Skeletal muscle satellite cell (primary cell): ENCODE data around the gene ZDHHC7.

Experiments used
- H3K27me3 ChIP-seq: 2 replicates; pipeline ENCODE4 v1.7.0; 2013; ENCODE audit warnings: low read length; ENCODE audit not compliant: control insufficient read depth, insufficient read depth
- H3K36me3 ChIP-seq: 2 replicates; pipeline ENCODE4 v1.7.0; 2013; ENCODE audit warnings: mild to moderate bottlenecking, control low read depth, low read length; ENCODE audit not compliant: insufficient read depth
- H3K4me1 ChIP-seq: 2 replicates; pipeline ENCODE4 v1.7.0; 2013; ENCODE audit warnings: low read length; ENCODE audit not compliant: control insufficient read depth, insufficient read depth
- H3K4me2 ChIP-seq: 2 replicates; pipeline ENCODE4 v1.7.0; 2013; ENCODE audit warnings: mild to moderate bottlenecking, low read length
- H3K4me3 ChIP-seq: 2 replicates; pipeline ENCODE4 v1.7.0; 2013; ENCODE audit warnings: low read length
- H3K9ac ChIP-seq: 2 replicates; pipeline ENCODE4 v1.7.0; 2013; ENCODE audit warnings: mild to moderate bottlenecking, low read depth, low read length, moderate library complexity
- H3K9me3 ChIP-seq: replicated peaks from 2 replicates; pipeline ENCODE4 v1.7.0; 2013; ENCODE audit warnings: mild to moderate bottlenecking, control low read depth, low read length

Gene ZDHHC7

GRCh38 chr16:84970447-84971127 lies 40.7 kb downstream of the ZDHHC7 start:
- H3K36me3 ChIP-seq = peaks cover 21% of the 10 kb centered on the region

GRCh38 chr16:84967828-84968227 lies 43.5 kb downstream of the ZDHHC7 start:
- H3K4me1 ChIP-seq = peaks cover 13% of the 10 kb centered on the region
- peaks cover 3% of the 10 kb centered on the region for H3K9me3 ChIP-seq
- H3K36me3 ChIP-seq = no peaks in the 10 kb centered on the region
- no peak overlapping the region for H3K9ac ChIP-seq
- peaks cover 12% of the 10 kb centered on the region for H3K27me3 ChIP-seq
- H3K4me3 ChIP-seq = no peak overlapping the region
- no peak overlapping the region for H3K4me2 ChIP-seq

More at GRCh38 chr16:84970447-84971127, 40.7 kb downstream of the ZDHHC7 start:
- Histone ChIP-seq H3K9ac (no peak overlapping the region), H3K4me1 (peaks cover 12% of the 10 kb centered on the region), H3K4me2 (no peak overlapping the region), H3K4me3 (no peak overlapping the region), H3K27me3 (no peaks in the 10 kb centered on the region), H3K9me3 (peaks cover 3% of the 10 kb centered on the region)

DNA sequence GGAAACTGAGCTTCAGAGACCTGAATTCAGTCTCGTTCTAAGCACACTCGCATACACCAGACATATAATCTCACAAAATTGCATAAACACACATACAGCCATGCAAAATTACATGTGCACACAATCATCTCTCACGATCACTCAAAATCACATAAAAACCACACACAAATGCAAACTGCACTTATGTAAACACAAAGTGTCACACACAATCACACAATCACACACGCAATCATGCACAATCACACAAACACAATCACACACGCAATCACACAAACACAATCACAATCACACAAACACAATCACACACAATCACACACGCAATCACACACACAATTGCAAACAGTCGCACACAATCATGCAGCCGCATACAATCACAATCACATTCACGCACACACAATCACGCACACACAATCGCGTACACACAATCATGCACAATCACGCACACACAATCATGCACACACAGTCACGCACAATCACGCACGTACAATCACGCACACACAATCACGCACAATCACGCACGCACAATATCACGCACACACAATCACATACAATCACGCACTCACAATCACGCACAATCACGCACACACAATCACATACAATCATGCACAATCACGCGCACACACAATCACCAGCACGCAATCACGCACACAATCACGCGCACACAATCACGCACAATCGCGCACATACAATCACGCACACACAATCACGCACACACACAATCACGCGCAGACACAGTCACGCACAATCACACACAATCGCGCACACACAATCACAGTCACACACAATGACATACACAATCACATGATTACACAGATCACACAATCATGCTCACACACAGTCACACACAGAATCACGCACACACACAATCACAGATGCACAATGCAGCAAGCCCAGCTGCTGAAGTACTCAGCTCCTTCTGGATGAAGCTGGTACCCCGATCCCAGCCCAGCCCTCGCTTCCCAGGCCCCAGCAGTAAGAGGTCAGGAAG lies 45.6 kb downstream of the ZDHHC7 start:
- Histone ChIP-seq H3K9ac (no peak overlapping the region), H3K27me3 (peaks cover 21% of the 10 kb centered on the region), H3K9me3 (peaks cover 3% of the 10 kb centered on the region)

GRCh38 chr16:84964386-84965128 lies 46.8 kb downstream of the ZDHHC7 start:
- H3K27me3 ChIP-seq = peaks cover 27% of the 10 kb centered on the region
- H3K9me3 ChIP-seq = peaks cover 3% of the 10 kb centered on the region
- no peak overlapping the region for H3K9ac ChIP-seq
- H3K4me3 ChIP-seq = no peak overlapping the region
- no peaks in the 10 kb centered on the region for H3K36me3 ChIP-seq
- H3K4me2 ChIP-seq = no peak overlapping the region
- H3K4me1 ChIP-seq = peaks cover 5% of the 10 kb centered on the region

More for the DNA sequence above, 45.6 kb downstream of the ZDHHC7 start:
- no peaks in the 10 kb centered on the region for H3K36me3 ChIP-seq
- no peak overlapping the region for H3K4me3 ChIP-seq
- peaks cover 5% of the 10 kb centered on the region for H3K4me1 ChIP-seq
- H3K4me2 ChIP-seq = no peak overlapping the region

- Histone ChIP-seq H3K4me3 (no peak overlapping the region), H3K4me1 (peaks cover 5% of the 10 kb centered on the region), H3K9ac (peak overlapping the region; percentile 11), H3K27me3 (peaks cover 27% of the 10 kb centered on the region), H3K36me3 (no peaks in the 10 kb centered on the region), H3K9me3 (peaks cover 3% of the 10 kb centered on the region), H3K4me2 (peak overlapping the region; percentile 55)
Observed at GRCh38 chr16:84963066-84963465, 48.3 kb downstream of the ZDHHC7 start.

DNA sequence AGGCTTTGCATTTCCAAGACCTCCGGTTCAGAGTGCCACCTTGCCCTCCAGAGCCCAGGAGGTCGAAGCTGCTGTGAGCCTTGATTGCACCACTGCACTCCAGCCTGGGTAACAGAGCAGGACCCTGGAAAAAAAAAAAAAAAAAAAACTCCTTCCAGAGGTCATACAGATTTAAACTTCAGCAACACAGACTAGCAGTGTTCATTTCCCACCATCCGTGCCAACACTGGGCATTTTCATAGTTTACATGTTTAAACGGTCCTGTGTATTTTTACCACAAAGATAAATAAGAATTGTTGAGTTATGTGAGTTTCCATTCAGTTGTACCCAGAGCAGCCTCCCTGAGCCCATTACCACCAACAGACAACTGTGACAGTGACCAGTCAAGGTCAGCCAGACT lies 50.4 kb downstream of the ZDHHC7 start:
- peaks cover 27% of the 10 kb centered on the region for H3K27me3 ChIP-seq
- peaks cover 5% of the 10 kb centered on the region for H3K4me1 ChIP-seq
- H3K9me3 ChIP-seq = peaks cover 3% of the 10 kb centered on the region
- no peak overlapping the region for H3K4me3 ChIP-seq
- H3K4me2 ChIP-seq = no peak overlapping the region
- no peak overlapping the region for H3K9ac ChIP-seq
- H3K36me3 ChIP-seq = no peaks in the 10 kb centered on the region

GRCh38 chr16:84959784-84960417 lies 51.4 kb downstream of the ZDHHC7 start:
- Histone ChIP-seq H3K4me1 (peaks cover 5% of the 10 kb centered on the region), H3K4me3 (no peak overlapping the region), H3K36me3 (no peaks in the 10 kb centered on the region), H3K4me2 (no peak overlapping the region), H3K9ac (no peak overlapping the region), H3K9me3 (no peaks in the 10 kb centered on the region), H3K27me3 (peaks cover 27% of the 10 kb centered on the region)

DNA sequence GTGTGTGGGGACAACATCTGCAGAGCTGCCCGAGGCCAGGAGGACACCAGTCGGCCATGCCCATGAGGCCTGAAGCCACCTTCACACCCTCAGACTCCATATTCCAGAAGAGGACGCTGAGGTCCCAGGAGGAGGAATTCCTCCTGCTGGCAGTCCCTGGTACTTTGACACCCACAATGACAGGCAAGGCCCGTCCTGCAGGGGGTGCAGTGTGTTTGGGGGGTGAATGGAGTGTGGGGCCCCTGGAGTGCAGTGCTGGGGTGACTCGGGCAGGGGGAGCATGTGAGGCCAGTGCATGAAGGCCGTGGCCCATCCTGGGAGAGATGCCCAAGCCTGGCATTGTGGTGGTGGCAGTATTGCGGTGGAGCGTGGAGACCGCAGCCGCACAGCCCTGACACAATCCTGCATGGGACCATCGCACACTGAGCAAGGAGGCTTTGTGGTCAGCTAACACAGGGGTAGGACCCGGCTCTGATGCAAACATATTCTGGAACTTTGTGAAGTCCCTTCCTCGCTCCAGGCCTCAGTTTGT lies 52.2 kb downstream of the ZDHHC7 start:
- H3K36me3 ChIP-seq = no peaks in the 10 kb centered on the region
- H3K27me3 ChIP-seq = peaks cover 27% of the 10 kb centered on the region
- peaks cover 5% of the 10 kb centered on the region for H3K4me1 ChIP-seq
- H3K4me2 ChIP-seq = no peak overlapping the region
- H3K9me3 ChIP-seq = no peaks in the 10 kb centered on the region
- H3K4me3 ChIP-seq = no peak overlapping the region
- H3K9ac ChIP-seq = no peak overlapping the region

- no peaks in the 10 kb centered on the region for H3K9me3 ChIP-seq
Observed at GRCh38 chr16:84957792-84958191, 53.5 kb downstream of the ZDHHC7 start.

DNA sequence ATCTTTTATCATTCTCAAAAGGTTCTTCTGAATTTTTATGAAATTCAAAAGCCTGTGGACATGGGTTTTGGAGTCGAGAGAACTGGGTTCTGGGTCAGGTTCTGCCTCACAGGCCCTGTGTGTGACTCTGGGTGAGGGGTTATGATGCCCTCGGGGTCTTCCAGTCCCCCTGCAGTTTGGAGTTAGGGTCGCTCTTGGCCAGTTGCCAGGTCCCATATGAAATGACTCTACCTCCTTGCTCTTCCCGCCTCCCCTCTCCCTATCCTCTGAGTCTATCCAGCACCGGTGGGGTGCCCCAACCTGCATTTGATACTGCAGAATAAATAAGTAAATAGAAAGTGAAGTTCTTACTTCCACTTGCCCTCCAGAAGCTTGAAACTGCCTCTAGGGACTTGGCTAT lies 54.1 kb downstream of the ZDHHC7 start:
- Histone ChIP-seq H3K4me3 (no peak overlapping the region), H3K36me3 (no peaks in the 10 kb centered on the region), H3K27me3 (peaks cover 13% of the 10 kb centered on the region), H3K4me1 (peaks cover 3% of the 10 kb centered on the region), H3K9ac (no peak overlapping the region), H3K4me2 (no peak overlapping the region), H3K9me3 (no peaks in the 10 kb centered on the region)

More at GRCh38 chr16:84957792-84958191, 53.5 kb downstream of the ZDHHC7 start:
- Histone ChIP-seq H3K4me2 (no peak overlapping the region), H3K9ac (no peak overlapping the region), H3K27me3 (peaks cover 14% of the 10 kb centered on the region), H3K4me3 (no peak overlapping the region), H3K36me3 (no peaks in the 10 kb centered on the region), H3K4me1 (peaks cover under 1% of the 10 kb centered on the region)
